NCI-H460 (cell line): ENCODE measurements around the gene UROC1. TPM values are rescaled to one million over a fixed set of nuclear protein-coding genes. Genes with fewer than 3 reads are reported as not detected.

Source experiments
- DNase-seq: peaks from one replicate; pipeline ENCODE4 v3.0.0-alpha.2; 2016; ENCODE audit warnings: low read depth; ENCODE audit errors: extremely low read depth
- polyA plus RNA-seq: library from polyadenylated mRNA; depleted of rRNA; stranded (reverse); fragments of >200 nt; gene quantifications from 2 replicates; pipeline ENCODE4 v1.2.3, GENCODE V29; 2014; cell fraction: nucleus; rRNA removed
- total RNA-seq: library from RNA; depleted of rRNA; stranded (reverse); fragments of >200 nt; shearing (Covaris generic); gene quantifications from 2 replicates; pipeline ENCODE4 v1.2.3, GENCODE V29; 2014; rRNA removed

The UROC1 gene
- total RNA-seq: not detected in 2 replicates
- polyA plus RNA-seq: not detected in 2 replicates

DNA sequence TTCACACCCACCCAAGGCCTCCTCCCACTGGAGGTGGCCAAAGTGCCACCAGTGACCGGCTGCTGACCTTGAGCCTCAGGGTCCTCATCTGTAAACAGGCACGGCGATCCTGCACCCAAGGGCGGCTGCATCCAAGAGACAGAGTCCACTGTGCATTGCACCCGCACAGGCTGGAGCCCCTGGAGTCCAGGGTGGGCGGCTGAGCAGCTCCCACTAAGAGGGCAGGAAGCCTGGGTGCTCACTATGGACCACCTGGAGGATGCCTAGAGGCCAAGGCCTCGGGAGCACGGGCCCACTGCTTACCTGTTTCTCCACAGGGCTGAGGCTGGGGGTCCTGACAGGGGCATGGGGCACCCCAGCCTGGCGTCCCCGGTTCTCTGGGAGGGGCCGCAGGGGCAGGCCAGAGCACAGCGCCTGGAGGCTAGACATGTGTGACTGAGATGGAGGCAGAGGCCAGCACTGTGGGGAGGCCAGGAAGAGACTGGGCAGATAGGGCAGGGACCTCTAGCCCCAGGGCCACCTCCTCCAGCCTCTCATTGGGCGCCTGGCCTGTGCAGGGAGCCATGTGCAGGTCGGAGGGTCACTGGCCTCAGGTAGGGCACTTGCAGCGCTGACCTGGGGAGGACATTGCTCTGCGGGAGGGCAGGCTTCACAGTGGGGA lies at the start of gene UROC1:
UROC1 (minus strand) TSS at position 483 of the 661 bp plus-strand sequence; CDS start at position 429, 54 bp downstream.
- DNase-seq: no peak

GRCh38 chr3:126562737-126563276 lies 45.2 kb upstream of the UROC1 start:
- no peak for DNase-seq

DNA sequence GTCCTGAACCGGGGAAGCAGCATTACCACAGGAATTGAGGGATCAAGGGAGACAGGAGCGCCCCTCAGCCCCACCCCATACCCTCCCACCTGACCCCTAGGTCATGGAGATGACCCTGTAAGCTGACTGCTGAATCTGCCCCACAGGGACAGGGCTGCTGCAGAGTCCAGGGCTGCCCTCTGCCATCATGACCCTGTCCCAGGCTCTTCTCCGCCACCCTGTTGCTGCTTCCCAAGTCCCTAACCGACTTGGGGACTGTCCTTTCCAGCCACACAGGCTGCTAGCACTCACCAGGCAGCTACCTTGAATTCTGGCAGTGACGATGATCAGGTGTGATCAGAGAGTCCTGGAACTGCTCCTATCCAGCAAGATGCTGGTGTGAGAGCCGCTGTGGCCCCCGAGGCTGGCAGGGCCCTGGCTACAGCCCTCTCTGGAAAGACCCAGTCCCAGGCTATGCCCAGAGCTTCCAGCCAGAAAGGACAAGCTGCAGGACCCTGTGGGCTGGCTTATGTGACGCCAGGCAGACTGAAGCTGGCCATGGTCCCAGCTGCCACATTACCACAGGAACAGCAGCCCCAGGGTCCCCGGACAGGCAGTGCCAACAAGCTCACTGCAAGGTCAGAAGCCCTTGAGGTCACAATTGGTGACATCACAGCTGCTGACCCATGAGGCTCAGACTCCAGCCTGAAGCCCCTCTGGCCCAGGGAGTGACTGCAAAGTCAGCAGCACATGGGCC lies 40.9 kb upstream of the UROC1 start, which contains the start of gene C3orf22:
C3orf22 (minus strand) TSS at position 597 of the 736 bp plus-strand sequence. CDS start 5,542 bp downstream, outside the sequence.
- no peak for DNase-seq

DNA sequence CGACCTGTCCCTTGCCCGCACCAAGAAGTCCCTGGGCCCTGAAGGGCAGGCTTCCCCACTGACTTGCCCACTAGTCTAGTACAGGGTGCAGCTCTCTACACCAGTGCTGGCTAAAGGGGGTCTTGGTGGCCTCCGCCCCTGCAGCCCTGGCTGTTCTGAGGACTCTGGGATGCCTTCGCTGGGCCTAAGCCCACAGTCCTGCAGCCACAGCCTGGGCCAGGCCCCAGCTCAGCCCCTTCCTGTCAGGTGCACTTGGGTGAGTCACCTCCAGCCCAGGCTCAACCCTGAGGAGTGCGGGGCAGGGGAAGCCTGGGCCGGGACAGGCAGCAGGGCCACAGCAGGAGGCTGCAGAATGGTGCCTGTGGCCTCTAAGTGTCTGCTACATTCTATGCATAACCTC lies 40.2 kb upstream of the UROC1 start:
- no peak for DNase-seq

- no peak for DNase-seq
Measured at GRCh38 chr3:126557415-126557745, 39.8 kb upstream of the UROC1 start.

DNA sequence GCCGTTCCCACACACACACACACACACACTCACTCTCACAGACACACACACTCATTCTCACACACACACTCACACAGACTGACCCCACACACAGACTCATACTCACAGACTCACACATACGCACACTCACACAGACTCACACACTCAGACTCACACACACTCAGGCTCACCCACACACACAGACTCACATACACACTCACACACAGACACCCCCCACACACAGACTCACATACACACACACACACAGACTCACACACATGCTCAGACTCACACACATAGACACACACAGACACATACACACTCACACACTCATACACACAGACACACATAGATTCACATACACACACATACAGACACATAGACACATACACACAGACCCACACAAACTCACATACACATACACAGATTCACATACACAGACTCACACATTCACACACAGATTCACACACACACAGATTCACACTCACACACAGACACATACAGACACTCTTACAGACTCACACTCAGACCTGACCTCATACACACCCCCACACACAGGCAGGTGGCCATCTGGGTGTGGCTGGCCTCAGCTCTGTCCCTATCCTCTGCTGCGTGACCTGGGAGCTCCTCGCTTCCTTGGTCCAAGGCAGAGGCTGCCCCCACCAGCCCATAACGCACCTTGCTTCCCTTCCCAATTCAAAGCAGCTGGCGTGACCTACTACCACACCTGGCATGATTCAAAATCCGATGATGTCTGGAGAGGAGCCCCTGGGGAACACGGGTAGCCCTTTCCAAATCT lies 39.3 kb upstream of the UROC1 start:
- no peak for DNase-seq

DNA sequence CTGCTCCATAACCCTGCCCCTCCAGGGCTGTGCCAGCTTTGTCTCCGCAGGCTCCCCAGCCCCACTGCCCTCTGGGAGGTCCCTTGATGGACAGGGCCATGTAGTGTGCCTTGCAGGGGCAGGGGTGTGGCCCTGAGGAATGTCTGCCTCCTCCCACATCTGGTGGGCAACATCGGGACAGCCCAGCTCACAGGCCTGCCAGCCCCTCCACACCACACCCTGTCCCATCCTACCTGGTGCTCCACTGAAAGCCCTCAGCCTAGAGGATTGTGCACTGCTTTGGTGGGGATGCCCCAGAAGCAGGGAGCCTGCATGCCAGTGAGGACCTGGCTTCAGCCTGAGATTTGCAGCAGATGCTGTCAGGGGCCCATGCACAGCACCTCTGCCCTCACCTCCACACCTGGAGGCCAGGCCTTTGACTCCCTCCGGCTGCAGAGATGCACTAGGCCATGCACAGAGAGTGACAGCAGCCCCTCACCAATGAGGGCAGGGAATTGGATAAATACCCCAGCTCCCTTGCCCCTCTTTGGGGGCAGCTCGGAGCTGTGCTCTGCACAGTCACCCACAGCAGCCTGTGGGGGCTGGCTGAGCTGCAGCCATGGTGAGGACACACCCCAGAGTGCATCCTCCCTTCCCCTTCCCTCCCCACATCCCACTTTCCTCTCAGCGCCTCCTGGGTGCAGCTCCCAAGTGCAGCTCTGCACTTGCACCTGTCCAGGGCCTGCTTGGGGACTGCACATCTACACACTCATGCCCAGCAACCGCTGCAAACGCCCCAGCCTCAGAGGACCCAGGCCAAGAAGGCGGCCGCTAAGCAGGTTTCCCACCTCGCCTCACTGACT lies 38.4 kb upstream of the UROC1 start:
- DNase-seq: no peak

DNA sequence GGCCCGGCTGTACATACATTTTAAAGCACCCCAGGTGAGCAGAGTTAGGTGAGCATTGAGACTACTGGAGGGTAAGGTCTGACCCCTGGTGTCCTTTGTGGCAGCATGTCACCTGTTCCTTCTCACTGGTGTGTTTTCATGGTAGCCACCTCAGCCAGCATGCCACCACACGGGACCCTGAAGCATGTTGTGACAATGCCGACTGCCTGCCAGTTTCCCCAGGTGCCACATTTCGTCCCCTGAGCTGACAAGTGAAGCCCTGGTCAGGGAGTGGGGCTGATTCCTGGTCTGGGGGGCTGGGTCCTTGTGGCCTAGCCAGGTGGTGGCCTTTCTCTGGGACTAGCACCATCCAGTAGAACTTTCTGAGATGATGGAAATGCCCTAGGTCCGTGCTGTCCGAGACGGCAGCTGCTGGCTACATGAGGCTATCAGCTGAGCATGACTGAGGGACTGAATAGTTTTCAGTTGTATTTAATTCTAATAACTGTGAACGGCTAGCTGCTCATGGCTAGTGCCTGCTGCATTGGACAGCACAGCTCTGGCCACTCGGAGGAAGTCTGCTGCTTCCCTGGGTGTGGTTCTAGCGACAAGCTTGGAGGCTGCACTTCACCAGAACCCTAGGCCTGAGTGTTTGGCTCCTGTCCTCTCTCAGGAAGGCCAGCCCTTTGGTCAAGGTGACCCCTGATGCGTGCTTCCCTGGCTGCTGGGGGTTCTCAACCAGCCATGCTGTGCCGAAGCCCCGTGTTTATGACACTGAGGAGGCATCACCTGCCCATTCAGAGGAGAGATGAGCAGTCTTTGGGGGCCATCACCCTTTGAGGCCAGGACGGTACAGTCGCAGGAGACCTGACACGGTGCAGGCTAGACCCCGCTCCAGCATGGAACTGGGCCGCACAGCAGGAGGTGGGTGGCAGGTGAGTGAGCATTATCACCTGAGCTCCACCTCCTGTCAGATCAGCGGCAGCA lies 37.3 kb upstream of the UROC1 start:
- no peak for DNase-seq

DNA sequence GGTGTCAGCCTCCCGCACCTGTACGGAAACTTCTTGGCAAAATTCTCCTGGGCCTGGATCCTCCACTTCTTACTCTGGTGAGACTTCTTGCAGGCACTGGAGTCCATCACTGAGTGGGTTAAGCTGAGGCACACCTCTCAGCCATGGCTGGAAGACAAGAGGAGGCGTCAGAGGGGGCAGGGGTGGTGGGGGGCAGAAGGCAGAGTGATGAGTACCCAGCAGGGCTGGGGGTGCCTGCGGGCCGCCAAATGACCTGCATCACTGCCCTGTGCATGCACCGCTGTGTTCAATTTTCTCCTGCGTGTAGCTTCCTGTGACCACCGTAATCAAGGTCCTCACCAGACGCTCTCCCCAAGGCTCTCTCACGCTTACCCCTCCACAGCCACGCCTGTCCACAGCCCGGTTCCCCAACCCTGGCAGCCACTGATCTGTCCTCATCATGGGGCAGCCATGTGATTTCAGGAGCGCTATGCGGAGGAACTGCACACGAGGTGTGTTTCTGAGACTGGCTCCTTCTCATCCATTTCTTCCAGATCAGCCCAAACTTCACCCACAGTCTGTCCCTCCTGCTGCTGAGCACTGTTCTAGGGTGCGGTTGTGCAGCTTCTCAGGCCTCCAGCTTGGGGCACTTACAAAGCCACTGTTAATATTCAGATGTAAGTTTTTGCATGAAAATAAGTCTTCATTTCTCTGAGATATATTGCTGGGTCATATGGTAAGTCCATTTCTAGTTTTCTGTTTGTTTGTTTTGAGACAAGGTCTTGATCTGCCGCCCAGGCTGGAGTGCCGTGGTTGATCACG lies 35.9 kb upstream of the UROC1 start:
- DNase-seq: no peak

GRCh38 chr3:126552688-126553283 lies 35.2 kb upstream of the UROC1 start:
- DNase-seq: no peak

GRCh38 chr3:126551839-126552687 lies 34.5 kb upstream of the UROC1 start:
- DNase-seq: no peak

DNA sequence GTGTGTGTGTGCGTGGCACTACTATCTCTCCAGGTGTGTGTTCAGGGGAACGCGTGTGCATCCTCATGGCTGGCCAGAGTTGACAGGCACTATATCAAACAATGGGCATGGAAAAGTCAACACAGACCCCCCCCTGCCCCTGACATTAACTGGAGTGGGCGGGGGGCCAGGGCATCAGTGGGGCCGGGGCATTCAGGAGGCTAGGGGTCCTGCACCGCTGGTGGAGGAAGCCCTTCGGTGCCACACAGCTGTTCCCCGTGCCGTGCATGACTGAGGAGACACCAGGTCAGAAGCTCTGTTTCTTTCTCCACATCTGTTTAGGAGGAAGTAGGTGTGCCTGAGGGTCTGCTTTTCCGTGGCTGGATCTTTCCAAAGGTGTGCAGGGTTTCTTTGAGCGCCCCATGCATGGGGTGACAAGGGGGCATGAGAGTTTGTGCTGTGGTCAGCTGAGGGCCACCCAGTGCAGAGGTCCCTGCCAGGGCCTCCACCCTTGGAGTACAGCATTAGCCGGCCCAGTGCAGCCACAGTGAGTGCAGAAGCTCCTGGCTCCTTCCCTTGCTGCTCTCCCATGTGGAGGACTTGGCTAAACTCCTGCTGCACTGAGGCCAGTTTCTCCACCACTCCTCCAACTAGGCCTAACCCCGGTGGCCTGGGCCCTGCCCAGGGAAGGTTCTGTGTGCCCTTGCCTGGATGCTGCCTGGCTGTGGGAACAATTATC lies 33.7 kb upstream of the UROC1 start:
- DNase-seq: no peak

DNA sequence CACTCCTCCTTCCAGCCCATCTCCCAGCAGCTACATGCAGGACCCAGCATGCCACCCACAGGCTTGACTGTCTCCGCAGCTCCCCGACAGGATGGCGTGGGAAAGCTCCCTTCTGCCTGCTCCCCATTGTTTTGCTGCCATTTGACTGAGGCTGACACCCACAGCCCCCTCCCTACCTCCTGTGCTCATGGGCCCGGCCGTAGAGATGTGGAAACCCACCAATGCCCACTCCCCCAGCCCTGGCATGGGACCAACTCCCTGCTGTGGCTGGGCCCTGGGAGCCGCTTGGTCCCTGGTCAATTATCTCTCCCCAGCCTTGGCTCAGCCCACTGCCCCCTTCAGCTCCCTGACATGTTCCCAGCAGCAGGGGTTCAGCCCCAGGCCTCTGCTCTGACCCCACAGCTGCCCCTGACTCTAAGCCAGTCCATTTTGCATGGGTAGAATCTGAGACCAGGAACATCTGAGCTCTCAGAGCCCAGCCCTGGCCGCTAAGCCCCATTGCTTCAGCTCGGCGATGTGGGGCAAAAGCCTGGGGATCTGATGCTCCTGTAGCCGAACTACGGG lies 33.0 kb upstream of the UROC1 start:
- DNase-seq: no peak

- DNase-seq: no peak
Measured at GRCh38 chr3:126549861-126550487, 32.4 kb upstream of the UROC1 start.
